Measurements from ENCODE around the gene FAM83G. TPM values are rescaled to one million over a fixed set of nuclear protein-coding genes. Genes with fewer than 3 reads are reported as not detected.

The FAM83G gene
- total RNA-seq, 1 donor from 2014 or later = 12.9 TPM

DNA sequence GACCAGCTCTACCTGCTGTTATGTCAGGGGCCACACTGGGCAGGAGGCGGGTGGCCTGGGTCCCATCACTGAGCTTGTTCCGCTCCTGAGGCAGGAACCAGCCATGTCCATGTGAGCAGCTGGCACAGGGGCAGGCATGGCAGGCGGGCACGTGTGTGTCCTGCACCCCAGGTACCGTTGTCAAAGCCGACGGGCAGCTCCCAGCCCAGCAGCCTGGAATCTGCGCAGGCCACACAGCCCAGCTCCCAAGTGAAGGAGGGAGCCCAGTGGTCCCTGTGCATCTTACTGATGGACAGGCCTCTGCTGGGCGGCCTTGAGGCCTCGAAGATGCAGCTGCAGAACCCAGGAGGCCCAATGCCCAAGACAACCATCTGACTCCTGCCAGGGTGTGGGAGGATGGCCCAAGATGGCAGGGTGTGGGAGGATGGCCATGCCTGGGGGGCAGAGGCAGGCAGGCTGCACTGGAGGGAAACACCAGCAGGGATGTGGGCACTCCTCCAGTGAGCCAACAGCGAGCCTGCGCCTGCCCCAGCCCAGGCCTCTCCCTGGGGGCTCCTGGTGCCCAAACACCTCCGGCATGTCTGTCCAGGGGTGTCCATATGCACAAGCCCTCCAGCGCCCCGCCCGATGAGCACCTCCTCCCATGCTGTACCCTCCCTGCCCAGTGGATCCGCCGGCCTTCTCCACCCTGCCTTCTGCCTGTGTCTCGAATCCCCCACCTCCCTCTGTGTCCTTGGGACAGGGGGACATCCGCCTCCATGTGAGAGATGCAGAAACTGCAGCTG lies 12.8 kb downstream of the FAM83G start:
- Mint-ChIP-seq H3K9me3 (ENCODE audit: unreplicated experiment) (peaks cover 7% of the 10 kb centered on the region), H3K4me3 (ENCODE audit: unreplicated experiment) (no peak overlapping the region), H3K36me3 (ENCODE audit: low read depth, unreplicated experiment) (peaks cover 25% of the 10 kb centered on the region), H3K27me3 (ENCODE audit: low read depth, unreplicated experiment) (no peaks in the 10 kb centered on the region), H3K4me1 (ENCODE audit: low read depth, unreplicated experiment) (no peaks in the 10 kb centered on the region), H3K27ac (ENCODE audit: unreplicated experiment) (no peak overlapping the region)
- FAIRE-seq (no peak), DNase-seq (ENCODE audit: low read depth) (no peak)
- Histone ChIP-seq H3K79me2 (ENCODE audit: insufficient read depth, low read length) (peaks cover 82% of the 10 kb centered on the region), H4K20me1 (ENCODE audit: insufficient read depth, low read length) (peaks cover 84% of the 10 kb centered on the region), H3K27me3 (ENCODE audit: insufficient read depth, low read length) (no peaks in the 10 kb centered on the region), H3K36me3 (ENCODE audit: insufficient read depth, low read length) (no peaks in the 10 kb centered on the region), H3K27ac (ENCODE audit: low read depth, low read length) (no peak overlapping the region), H3K4me2 (ENCODE audit: low read length) (no peak overlapping the region), H2AFZ (ENCODE audit: low read depth, low read length) (no peak overlapping the region), H3K4me1 (ENCODE audit: insufficient read depth, low read length) (no peaks in the 10 kb centered on the region), H3K9ac (ENCODE audit: low read length) (no peak overlapping the region), H3K4me3 (ENCODE audit: insufficient read depth, low read depth, low read length) (no peak overlapping the region), H3K9me3 (ENCODE audit: insufficient read depth, low read depth, low read length) (peaks cover 5% of the 10 kb centered on the region)
- TF ChIP-seq, protein P1, sequence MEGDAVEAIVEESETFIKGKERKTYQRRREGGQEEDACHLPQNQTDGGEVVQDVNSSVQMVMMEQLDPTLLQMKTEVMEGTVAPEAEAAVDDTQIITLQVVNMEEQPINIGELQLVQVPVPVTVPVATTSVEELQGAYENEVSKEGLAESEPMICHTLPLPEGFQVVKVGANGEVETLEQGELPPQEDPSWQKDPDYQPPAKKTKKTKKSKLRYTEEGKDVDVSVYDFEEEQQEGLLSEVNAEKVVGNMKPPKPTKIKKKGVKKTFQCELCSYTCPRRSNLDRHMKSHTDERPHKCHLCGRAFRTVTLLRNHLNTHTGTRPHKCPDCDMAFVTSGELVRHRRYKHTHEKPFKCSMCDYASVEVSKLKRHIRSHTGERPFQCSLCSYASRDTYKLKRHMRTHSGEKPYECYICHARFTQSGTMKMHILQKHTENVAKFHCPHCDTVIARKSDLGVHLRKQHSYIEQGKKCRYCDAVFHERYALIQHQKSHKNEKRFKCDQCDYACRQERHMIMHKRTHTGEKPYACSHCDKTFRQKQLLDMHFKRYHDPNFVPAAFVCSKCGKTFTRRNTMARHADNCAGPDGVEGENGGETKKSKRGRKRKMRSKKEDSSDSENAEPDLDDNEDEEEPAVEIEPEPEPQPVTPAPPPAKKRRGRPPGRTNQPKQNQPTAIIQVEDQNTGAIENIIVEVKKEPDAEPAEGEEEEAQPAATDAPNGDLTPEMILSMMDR (IDR thresholded peaks at IDR 0.05; ENCODE audit: insufficient read depth, low read depth, low read length) = no peak
- TF ChIP-seq EZH2 (IDR thresholded peaks at IDR 0.05; ENCODE audit: insufficient read depth, low read length) = no peak

DNA sequence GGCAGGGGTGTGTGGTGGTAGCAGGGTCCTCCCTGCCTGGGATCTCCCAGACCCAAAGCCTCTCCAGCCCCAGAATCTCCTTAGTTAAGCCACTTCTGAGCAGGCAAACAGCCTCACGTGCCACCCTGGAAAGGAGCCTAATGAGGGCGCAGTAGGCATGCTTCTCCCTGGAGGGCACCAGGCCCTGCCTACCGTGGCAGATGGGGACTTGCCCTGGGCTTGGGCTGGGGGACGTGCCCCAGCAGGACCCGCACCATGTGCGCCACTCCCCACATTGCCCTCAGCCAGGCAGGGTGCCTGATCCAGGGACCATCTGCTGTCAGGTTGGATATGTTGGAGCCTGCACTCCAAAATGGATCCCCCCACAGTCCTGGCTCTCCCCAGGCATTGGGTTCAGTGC lies 14.2 kb downstream of the FAM83G start:
- Histone ChIP-seq H3K79me2 (ENCODE audit: insufficient read depth, low read length) (peaks cover 68% of the 10 kb centered on the region), H3K9ac (ENCODE audit: low read length) (no peak overlapping the region), H3K4me3 (ENCODE audit: insufficient read depth, low read depth, low read length) (no peak overlapping the region), H3K9me3 (ENCODE audit: insufficient read depth, low read depth, low read length) (no peaks in the 10 kb centered on the region), H2AFZ (ENCODE audit: low read depth, low read length) (no peak overlapping the region), H3K4me1 (ENCODE audit: insufficient read depth, low read length) (no peaks in the 10 kb centered on the region), H3K36me3 (ENCODE audit: insufficient read depth, low read length) (no peaks in the 10 kb centered on the region), H3K27me3 (ENCODE audit: insufficient read depth, low read length) (no peaks in the 10 kb centered on the region), H3K27ac (ENCODE audit: low read depth, low read length) (no peak overlapping the region), H3K4me2 (ENCODE audit: low read length) (no peak overlapping the region), H4K20me1 (ENCODE audit: insufficient read depth, low read length) (peaks cover 81% of the 10 kb centered on the region)
- Mint-ChIP-seq H3K9me3 (ENCODE audit: unreplicated experiment) (peaks cover 4% of the 10 kb centered on the region), H3K27ac (ENCODE audit: unreplicated experiment) (no peak overlapping the region), H3K27me3 (ENCODE audit: low read depth, unreplicated experiment) (no peaks in the 10 kb centered on the region), H3K4me1 (ENCODE audit: low read depth, unreplicated experiment) (no peaks in the 10 kb centered on the region), H3K36me3 (ENCODE audit: low read depth, unreplicated experiment) (peaks cover 18% of the 10 kb centered on the region), H3K4me3 (ENCODE audit: unreplicated experiment) (no peak overlapping the region)
- FAIRE-seq (no peak), DNase-seq (ENCODE audit: low read depth) (no peak)
- TF ChIP-seq EZH2 (IDR thresholded peaks at IDR 0.05; ENCODE audit: insufficient read depth, low read length) = no peak
- TF ChIP-seq, protein P1 (IDR thresholded peaks at IDR 0.05; ENCODE audit: insufficient read depth, low read depth, low read length) = no peak

DNA sequence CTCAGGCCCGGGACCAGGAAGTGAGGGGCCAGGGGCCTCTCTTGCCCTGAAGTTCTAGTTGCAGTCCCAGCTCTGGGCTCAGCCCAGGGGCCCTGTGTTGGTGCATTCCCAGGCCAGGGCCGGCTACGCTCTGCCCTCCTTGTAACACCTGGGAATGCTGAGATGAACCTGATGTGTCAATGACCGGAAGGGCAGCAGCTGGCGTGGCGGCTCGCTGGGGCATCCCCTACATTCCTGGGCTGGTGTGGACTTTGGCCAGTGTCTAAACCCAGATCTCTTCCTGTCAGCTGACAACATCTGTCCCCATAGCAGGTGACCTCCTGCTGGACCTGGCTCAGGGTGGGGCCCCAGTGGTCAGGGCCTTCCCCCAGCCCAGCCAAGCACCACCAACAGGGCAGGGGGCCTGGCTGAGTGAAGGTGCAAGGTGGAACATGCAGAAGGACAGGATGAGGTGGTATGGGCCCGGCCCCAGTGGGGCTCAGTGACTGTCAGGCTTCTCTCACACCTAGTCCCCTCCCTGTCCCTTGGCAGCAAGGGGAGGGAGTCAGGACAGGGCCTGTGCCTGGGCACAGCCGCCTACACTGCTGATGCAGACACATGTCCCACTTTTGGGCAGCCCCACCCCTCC lies 15.9 kb downstream of the FAM83G start:
- no peak for TF ChIP-seq EZH2 (IDR thresholded peaks at IDR 0.05; ENCODE audit: insufficient read depth, low read length)
- TF ChIP-seq, protein P1 (IDR thresholded peaks at IDR 0.05; ENCODE audit: insufficient read depth, low read depth, low read length) = no peak
- Histone ChIP-seq H3K27ac (ENCODE audit: low read depth, low read length) (no peak overlapping the region), H3K4me3 (ENCODE audit: insufficient read depth, low read depth, low read length) (no peak overlapping the region), H3K36me3 (ENCODE audit: insufficient read depth, low read length) (peaks cover 7% of the 10 kb centered on the region), H3K4me1 (ENCODE audit: insufficient read depth, low read length) (no peaks in the 10 kb centered on the region), H3K79me2 (ENCODE audit: insufficient read depth, low read length) (peaks cover 51% of the 10 kb centered on the region), H4K20me1 (ENCODE audit: insufficient read depth, low read length) (peaks cover 68% of the 10 kb centered on the region), H3K27me3 (ENCODE audit: insufficient read depth, low read length) (no peaks in the 10 kb centered on the region), H2AFZ (ENCODE audit: low read depth, low read length) (no peak overlapping the region), H3K4me2 (ENCODE audit: low read length) (no peak overlapping the region), H3K9me3 (ENCODE audit: insufficient read depth, low read depth, low read length) (no peaks in the 10 kb centered on the region), H3K9ac (ENCODE audit: low read length) (no peak overlapping the region)
- no peak for DNase-seq (ENCODE audit: low read depth)
- no peaks in the 10 kb centered on the region for H3K27me3 Mint-ChIP-seq (ENCODE audit: low read depth, unreplicated experiment)
- no peaks in the 10 kb centered on the region for H3K9me3 Mint-ChIP-seq (ENCODE audit: unreplicated experiment)
- H3K36me3 Mint-ChIP-seq (ENCODE audit: low read depth, unreplicated experiment) = peaks cover 12% of the 10 kb centered on the region
- H3K27ac Mint-ChIP-seq (ENCODE audit: unreplicated experiment) = no peak overlapping the region
- H3K4me3 Mint-ChIP-seq (ENCODE audit: unreplicated experiment) = no peak overlapping the region
- no peaks in the 10 kb centered on the region for H3K4me1 Mint-ChIP-seq (ENCODE audit: low read depth, unreplicated experiment)
- no peak for FAIRE-seq

All from astrocyte (in vitro differentiated cells and primary cell).